OCI-LY1 (cell line): ENCODE data around the gene EFNB2.

Experiments used
- H2AFZ ChIP-seq: fragments of 200-600 bp; sonication (generic), shearing (Covaris generic); 2 replicates; pipeline ENCODE4 v1.6.0; 2014; ENCODE audit warnings: antibody characterized with exemption, mild to moderate bottlenecking, low read length
- H3F3A ChIP-seq: fragments of 200-600 bp; sonication (generic), shearing (Covaris generic); 2 replicates; pipeline ENCODE4 v1.6.0; 2014; ENCODE audit warnings: mild to moderate bottlenecking, antibody characterized with exemption, low read length, moderate library complexity; ENCODE audit not compliant: insufficient read depth
- H3K27ac ChIP-seq: fragments of 200-600 bp; sonication (generic); 2 replicates; pipeline ENCODE4 v1.5.1; 2014; ENCODE audit warnings: low read length, mixed run types, mild to moderate bottlenecking, low read depth; ENCODE audit not compliant: poor library complexity, severe bottlenecking
- H3K27me3 ChIP-seq: fragments of 200-600 bp; sonication (generic); 2 replicates; pipeline ENCODE4 v1.6.0; 2014; ENCODE audit warnings: antibody characterized with exemption, mild to moderate bottlenecking, low read length, moderate library complexity; ENCODE audit not compliant: insufficient read depth
- H3K36me3 ChIP-seq: fragments of 200-600 bp; sonication (generic); 2 replicates; pipeline ENCODE4 v1.6.1; 2014; ENCODE audit warnings: mild to moderate bottlenecking, antibody characterized with exemption, low read length, moderate library complexity, mixed read lengths; ENCODE audit not compliant: insufficient read depth
- H3K4me1 ChIP-seq: fragments of 200-600 bp; sonication (generic); 2 replicates; pipeline ENCODE4 v1.5.1; 2014; ENCODE audit warnings: mild to moderate bottlenecking, low read length, moderate library complexity; ENCODE audit not compliant: insufficient read depth, severe bottlenecking
- H3K4me2 ChIP-seq: fragments of 200-600 bp; sonication (generic), shearing (Covaris generic); 2 replicates; pipeline ENCODE4 v1.6.1; 2014; ENCODE audit warnings: low read length
- H3K4me3 ChIP-seq: fragments of 200-600 bp; sonication (generic); 2 replicates; pipeline ENCODE4 v1.5.1; 2014; ENCODE audit warnings: low read length, low read depth, mild to moderate bottlenecking, mixed read lengths; ENCODE audit not compliant: poor library complexity, severe bottlenecking
- H3K79me2 ChIP-seq: fragments of 200-600 bp; shearing (Covaris generic); 2 replicates; pipeline ENCODE4 v1.6.1; 2016; ENCODE audit warnings: mixed run types, low read length, mixed read lengths; ENCODE audit not compliant: insufficient read depth
- H3K9ac ChIP-seq: fragments of 200-600 bp; sonication (generic), shearing (Covaris generic); 2 replicates; pipeline ENCODE4 v1.6.1; 2014; ENCODE audit warnings: mild to moderate bottlenecking, low read length, mixed read lengths
- H3K9me2 ChIP-seq: fragments of 200-600 bp; sonication (generic), shearing (Covaris generic); 2 replicates; pipeline ENCODE4 v1.6.1; 2014; ENCODE audit warnings: low read depth, mild to moderate bottlenecking, low read length, mixed read lengths
- H3K9me3 ChIP-seq: fragments of 200-600 bp; shearing (Covaris generic); 2 replicates; pipeline ENCODE4 v1.6.1; 2014; ENCODE audit warnings: low read length, mixed read lengths
- H4K20me1 ChIP-seq: fragments of 200-600 bp; sonication (generic), shearing (Covaris generic); 2 replicates; pipeline ENCODE4 v1.6.0; 2016; ENCODE audit warnings: mild to moderate bottlenecking, low read length; ENCODE audit not compliant: insufficient read depth
- CTCF ChIP-seq: fragments of 200-600 bp; sonication (generic), shearing (Covaris generic); IDR thresholded peaks from 2 replicates; pipeline ENCODE4 v1.5.1; 2017; ENCODE audit warnings: mild to moderate bottlenecking, antibody characterized with exemption, low read length, moderate library complexity, mixed read lengths
- EZH2 ChIP-seq: fragments of 200-600 bp; sonication (generic), shearing (Covaris generic); IDR thresholded peaks from 2 replicates; pipeline ENCODE4 v1.8.0; 2017; ENCODE audit warnings: borderline replicate concordance, mixed run types, mild to moderate bottlenecking, antibody characterized with exemption, low read length, moderate library complexity, mixed read lengths

The EFNB2 gene

GRCh38 chr13:106473154-106473553 lies 62.3 kb downstream of the EFNB2 start:
- H3K9me2 ChIP-seq = no peaks in the 10 kb centered on the region
- no peaks in the 10 kb centered on the region for H3K36me3 ChIP-seq
- H3K9ac ChIP-seq = no peak overlapping the region
- no peak overlapping the region for H2AFZ ChIP-seq
- H3K27ac ChIP-seq = no peak overlapping the region
- H3F3A ChIP-seq = no peaks in the 10 kb centered on the region
- H3K27me3 ChIP-seq = no peaks in the 10 kb centered on the region; the same call in 1 of the 2 replicates
- H3K79me2 ChIP-seq = no peaks in the 10 kb centered on the region
- H3K4me2 ChIP-seq = no peak overlapping the region
- H3K4me3 ChIP-seq = no peak overlapping the region
- H4K20me1 ChIP-seq = no peaks in the 10 kb centered on the region
- H3K4me1 ChIP-seq = no peaks in the 10 kb centered on the region
- no peaks in the 10 kb centered on the region for H3K9me3 ChIP-seq
- TF ChIP-seq CTCF = no peak
- no peak for TF ChIP-seq EZH2

GRCh38 chr13:106472621-106473020 lies 62.8 kb downstream of the EFNB2 start:
- H4K20me1 ChIP-seq = no peaks in the 10 kb centered on the region
- H3K4me2 ChIP-seq = no peak overlapping the region
- H3F3A ChIP-seq = no peaks in the 10 kb centered on the region
- no peaks in the 10 kb centered on the region for H3K36me3 ChIP-seq
- H3K9me3 ChIP-seq = no peaks in the 10 kb centered on the region
- H3K9me2 ChIP-seq = no peaks in the 10 kb centered on the region
- H3K9ac ChIP-seq = no peak overlapping the region
- no peak overlapping the region for H3K4me3 ChIP-seq
- TF ChIP-seq CTCF (no peak), EZH2 (no peak)
- H3K4me1 ChIP-seq = no peaks in the 10 kb centered on the region
- H3K79me2 ChIP-seq = no peaks in the 10 kb centered on the region
- H2AFZ ChIP-seq = no peak overlapping the region
- no peak overlapping the region for H3K27ac ChIP-seq
- no peaks in the 10 kb centered on the region; the same call in 1 of the 2 replicates for H3K27me3 ChIP-seq

- TF ChIP-seq EZH2 = no peak
- no peak for TF ChIP-seq CTCF
- Histone ChIP-seq H3K27me3 (no peaks in the 10 kb centered on the region; the same call in 1 of the 2 replicates), H3K79me2 (no peaks in the 10 kb centered on the region), H3K4me3 (no peak overlapping the region), H3K4me1 (no peaks in the 10 kb centered on the region), H3F3A (no peaks in the 10 kb centered on the region), H3K9me2 (no peaks in the 10 kb centered on the region), H3K36me3 (no peaks in the 10 kb centered on the region), H3K9me3 (no peaks in the 10 kb centered on the region), H4K20me1 (no peaks in the 10 kb centered on the region), H3K4me2 (no peak overlapping the region), H3K27ac (no peak overlapping the region), H3K9ac (no peak overlapping the region), H2AFZ (no peak overlapping the region)
Measured at GRCh38 chr13:106471957-106472543, 63.4 kb downstream of the EFNB2 start.
